Measurements from ENCODE around the gene GNAO1.
A peak's percentile ranks its signal among the peaks of the same experiment; 100 is the strongest.

The GNAO1 gene

GRCh38 chr16:56266641-56267607 is 75.6 kb downstream of the GNAO1 start:
- DNase-seq (ENCODE audit: low spot score), result no peak

DNA sequence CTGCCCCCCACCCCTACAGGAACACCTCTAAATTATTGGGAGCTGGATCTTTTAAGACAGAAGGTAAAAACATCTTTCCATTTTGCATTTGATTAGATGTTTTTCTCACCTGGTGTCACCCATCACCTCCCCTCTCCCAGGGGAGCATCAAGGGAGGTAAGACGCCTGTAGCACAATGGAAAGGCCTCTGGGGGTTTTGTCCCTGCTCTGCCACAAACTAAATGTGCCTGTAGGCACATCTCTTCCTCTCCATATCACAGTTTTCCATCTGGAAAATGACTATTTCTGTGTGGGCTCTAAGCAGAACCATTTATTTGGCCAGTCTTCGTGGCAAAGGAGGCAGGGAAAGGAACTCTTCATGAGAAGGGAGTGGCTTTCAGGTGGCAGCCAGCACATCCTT is 76.6 kb downstream of the GNAO1 start:
- no peak for DNase-seq (ENCODE audit: low spot score)

DNA sequence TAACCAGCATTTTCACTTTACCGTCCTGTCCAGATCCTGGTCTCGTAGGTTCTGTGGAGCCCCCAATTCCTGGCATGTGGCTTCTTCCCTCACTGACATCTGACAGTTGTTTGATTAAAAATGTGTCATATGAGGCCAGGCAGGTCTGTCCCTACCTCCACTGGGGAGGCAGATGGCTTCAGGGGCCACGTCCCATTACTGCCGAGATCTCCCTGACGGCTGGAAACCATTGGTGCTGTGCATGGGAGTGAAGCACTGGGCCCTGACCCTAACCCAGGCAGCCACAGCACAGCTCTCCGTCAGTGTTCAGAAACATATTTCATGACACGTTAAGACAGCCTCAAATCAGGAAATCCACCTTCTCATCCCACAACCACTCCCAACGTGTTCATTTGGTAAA is 77.5 kb downstream of the GNAO1 start:
- DNase-seq (ENCODE audit: low spot score), result no peak

- no peak for DNase-seq (ENCODE audit: low spot score)
Observed at GRCh38 chr16:56269281-56269680, 78.0 kb downstream of the GNAO1 start.

- DNase-seq (ENCODE audit: low spot score), result no peak
Observed at GRCh38 chr16:56269811-56270684, 78.8 kb downstream of the GNAO1 start.

- DNase-seq (ENCODE audit: low spot score), result no peak
Observed at GRCh38 chr16:56270828-56271227, 79.5 kb downstream of the GNAO1 start.

DNA sequence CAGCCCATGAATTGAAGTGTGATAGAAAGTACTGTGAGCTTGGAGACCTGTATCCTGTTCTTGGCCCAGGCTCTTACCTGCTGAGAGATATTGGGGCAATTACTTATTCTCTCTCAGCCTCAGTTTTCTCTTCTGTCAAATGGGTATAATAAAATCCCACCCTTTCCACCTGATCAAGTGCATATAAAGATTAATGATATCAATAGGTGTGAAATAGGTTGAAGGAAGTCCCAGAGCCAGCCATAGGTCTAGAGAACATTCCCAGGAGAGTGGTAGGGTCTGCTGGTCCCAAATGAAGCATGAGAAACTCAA is 81.2 kb downstream of the GNAO1 start:
- no peak for DNase-seq (ENCODE audit: low spot score)

DNA sequence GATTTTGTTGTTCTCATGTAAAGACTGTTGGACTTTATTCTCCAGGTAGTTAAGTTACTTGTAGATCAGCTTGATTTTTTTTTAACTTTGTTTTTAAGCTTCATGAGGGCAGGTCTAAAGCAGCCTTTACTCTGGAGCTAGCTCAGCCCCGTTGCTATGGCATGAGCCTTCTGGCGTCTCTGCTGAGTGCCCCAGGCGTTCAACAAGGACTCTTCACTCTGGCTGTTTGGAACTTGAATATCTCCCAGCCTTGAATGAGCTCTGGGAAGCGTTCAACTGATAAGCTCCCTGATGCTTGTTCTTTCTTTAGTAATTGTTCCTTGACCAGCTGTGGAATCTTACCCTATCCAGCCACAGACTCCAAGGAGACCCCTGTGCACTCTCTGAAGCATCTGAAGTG is 82.3 kb downstream of the GNAO1 start:
- no peak for DNase-seq (ENCODE audit: low spot score)

GRCh38 chr16:56274369-56274768 is 83.1 kb downstream of the GNAO1 start:
- DNase-seq (ENCODE audit: low spot score), result no peak

DNA sequence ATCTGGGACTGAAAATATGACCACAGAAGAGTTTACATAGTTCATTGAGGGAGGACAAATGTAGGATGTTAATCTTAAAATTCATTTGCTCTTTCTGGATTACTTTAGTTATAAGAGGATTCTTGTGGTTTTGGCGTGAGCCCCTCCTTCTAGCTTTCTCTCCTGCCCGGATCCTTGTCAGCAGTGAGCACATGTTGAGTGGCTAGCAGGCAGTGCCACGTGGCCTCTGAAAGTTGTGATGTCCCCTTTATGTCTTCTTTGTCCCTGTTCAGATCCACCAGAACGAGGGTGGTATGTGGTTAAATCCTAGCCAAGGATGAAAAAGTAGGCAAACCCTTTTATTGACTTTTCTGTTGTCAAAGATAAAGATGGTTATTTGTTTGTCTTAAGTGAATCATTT is 83.8 kb downstream of the GNAO1 start:
- DNase-seq (ENCODE audit: low spot score), result no peak

GRCh38 chr16:56275801-56276200 is 84.5 kb downstream of the GNAO1 start:
- no peak for DNase-seq (ENCODE audit: low spot score)

- DNase-seq (ENCODE audit: low spot score), result no peak
Observed at GRCh38 chr16:56277075-56277474, 85.8 kb downstream of the GNAO1 start.

DNA sequence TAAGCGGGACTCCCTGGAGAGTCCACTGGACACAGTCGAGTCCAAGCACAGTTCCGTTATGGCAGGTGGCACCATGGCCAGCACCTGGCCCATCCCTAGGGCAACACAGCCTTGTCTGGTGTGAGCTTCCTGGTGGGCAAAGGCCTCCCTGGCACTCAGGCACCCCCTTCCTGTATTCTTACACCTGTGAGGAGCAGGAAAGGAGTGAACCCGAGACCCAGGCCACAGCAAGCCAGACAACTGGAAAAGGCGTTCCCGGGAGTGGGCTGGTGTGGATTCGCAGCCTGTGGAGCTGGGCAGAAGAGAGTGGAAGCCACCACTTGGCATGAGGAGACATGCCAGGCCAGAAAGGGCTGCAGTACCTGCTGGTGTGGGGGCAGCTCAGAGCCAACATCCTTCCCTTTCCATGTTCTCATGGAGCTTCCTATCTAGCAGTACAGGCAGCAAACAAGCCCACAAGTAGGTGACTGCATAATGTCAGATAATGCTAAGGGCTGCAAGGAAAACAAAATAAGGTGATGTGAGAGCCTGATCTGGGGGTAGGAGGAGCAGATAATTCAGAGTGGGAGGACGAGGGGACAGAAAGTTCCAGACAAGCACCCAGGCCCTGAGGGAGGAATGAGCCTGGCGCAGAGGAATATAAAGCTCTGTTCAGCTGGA is 87.0 kb downstream of the GNAO1 start:
- DNase-seq (ENCODE audit: low spot score), result no peak

- no peak for DNase-seq (ENCODE audit: low spot score)
Observed at GRCh38 chr16:56279132-56279531, 87.8 kb downstream of the GNAO1 start.

DNA sequence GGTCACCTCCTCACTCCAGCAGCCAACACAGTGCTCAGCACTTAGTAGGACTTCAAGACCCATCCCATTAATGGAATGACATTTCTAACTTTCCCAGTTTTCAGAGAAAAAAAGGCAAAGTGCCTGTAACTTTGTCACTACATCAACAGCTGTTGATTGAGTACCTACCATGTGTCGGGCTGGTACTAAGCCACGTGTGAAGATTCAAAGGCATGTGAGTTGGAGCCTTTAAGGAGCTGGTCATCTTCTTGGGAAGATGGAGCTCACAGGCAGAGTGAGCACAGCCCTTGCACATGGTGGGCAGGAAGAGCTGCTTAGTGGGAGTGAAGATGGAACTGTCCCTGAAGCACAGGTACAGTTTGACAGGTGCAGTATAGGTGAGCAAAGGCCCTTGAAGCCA is 88.6 kb downstream of the GNAO1 start:
- DNase-seq (ENCODE audit: low spot score), result no peak

- peak; percentile 29 for DNase-seq (ENCODE audit: low spot score)
Observed at GRCh38 chr16:56281249-56281805, 90.0 kb downstream of the GNAO1 start.

DNA sequence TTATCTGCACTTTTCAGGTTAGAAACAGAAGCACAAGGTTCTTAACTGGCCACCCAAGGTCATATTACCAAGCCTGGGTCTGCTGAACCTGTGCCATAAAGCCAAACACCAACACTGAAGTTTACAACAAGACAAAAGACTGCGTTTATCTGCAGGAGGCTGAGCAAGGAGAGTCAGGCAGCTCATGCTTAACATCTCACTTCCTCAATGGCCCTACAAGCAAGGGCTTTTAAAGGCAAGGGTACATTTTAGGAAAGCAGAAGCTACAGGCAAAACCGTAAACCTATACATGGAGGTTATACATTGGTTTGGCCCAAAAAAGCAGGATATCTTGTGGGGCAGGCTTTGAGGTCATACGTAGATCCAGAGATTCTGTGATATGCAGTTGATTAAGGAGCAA is 91.2 kb downstream of the GNAO1 start:
- DNase-seq (ENCODE audit: low spot score), result peak; percentile 9

- DNase-seq (ENCODE audit: low spot score), result no peak
Observed at GRCh38 chr16:56284521-56284920, 93.2 kb downstream of the GNAO1 start.

DNA sequence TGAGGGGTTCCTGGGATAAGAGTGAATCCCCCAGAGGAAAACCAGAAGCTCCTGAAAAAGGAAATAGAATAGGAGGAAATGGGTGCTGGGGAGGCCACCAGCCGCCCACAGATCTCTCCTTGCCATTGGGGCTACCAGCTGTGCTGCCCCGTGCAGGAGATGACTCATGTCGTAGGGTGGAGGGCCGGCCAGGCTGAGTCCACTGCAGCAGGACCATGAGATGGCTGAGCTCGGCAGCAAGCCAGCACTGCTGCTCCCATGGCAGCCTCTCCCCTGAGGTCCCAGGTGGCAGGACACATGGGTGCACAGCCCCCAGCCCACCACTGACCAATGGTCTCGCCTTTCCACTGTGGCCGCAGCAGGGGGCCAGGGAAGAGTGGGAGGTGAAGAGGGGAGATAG is 95.5 kb downstream of the GNAO1 start:
- DNase-seq (ENCODE audit: low spot score), result no peak

GRCh38 chr16:56288019-56288418 is 96.7 kb downstream of the GNAO1 start:
- DNase-seq (ENCODE audit: low spot score), result no peak

- DNase-seq (ENCODE audit: low spot score), result no peak
Observed at GRCh38 chr16:56289416-56289815, 98.1 kb downstream of the GNAO1 start.

GRCh38 chr16:56289862-56290261 is 98.6 kb downstream of the GNAO1 start:
- DNase-seq (ENCODE audit: low spot score), result no peak

Data from NAMALWA (cell line).